Activated naive CD4-positive, alpha-beta T cell treated with Interleukin-2 at 50 U/mL for 16 hours (primary cell): ENCODE measurements around the gene NKAIN2.

Experiments
- DNase-seq: peaks from one replicate; pipeline ENCODE4 v3.0.0-alpha.2; 2020

The NKAIN2 gene

GRCh38 chr6:124053315-124053714, 249.7 kb downstream of the NKAIN2 start:
- no peak for DNase-seq

- no peak for DNase-seq
Measured at GRCh38 chr6:124054034-124054433, 250.4 kb downstream of the NKAIN2 start.

GRCh38 chr6:124055395-124055794, 251.7 kb downstream of the NKAIN2 start:
- no peak for DNase-seq

GRCh38 chr6:124055963-124056362, 252.3 kb downstream of the NKAIN2 start:
- no peak for DNase-seq

GRCh38 chr6:124056407-124057334, 253.0 kb downstream of the NKAIN2 start:
- no peak for DNase-seq

- no peak for DNase-seq
Measured at GRCh38 chr6:124057461-124057860, 253.8 kb downstream of the NKAIN2 start.

- no peak for DNase-seq
Measured at GRCh38 chr6:124064317-124065113, 260.9 kb downstream of the NKAIN2 start.

GRCh38 chr6:124066269-124066668, 262.6 kb downstream of the NKAIN2 start:
- DNase-seq: no peak

- DNase-seq: no peak
Measured at GRCh38 chr6:124066946-124067552, 263.4 kb downstream of the NKAIN2 start.

- DNase-seq: no peak
Measured at GRCh38 chr6:124069230-124069950, 265.7 kb downstream of the NKAIN2 start.

GRCh38 chr6:124073021-124073420, 269.4 kb downstream of the NKAIN2 start:
- no peak for DNase-seq

- no peak for DNase-seq
Measured at GRCh38 chr6:124073820-124074587, 270.3 kb downstream of the NKAIN2 start.

GRCh38 chr6:124074606-124075005, 270.9 kb downstream of the NKAIN2 start:
- no peak for DNase-seq

GRCh38 chr6:124076336-124077048, 272.8 kb downstream of the NKAIN2 start:
- no peak for DNase-seq

GRCh38 chr6:124078169-124078568, 274.5 kb downstream of the NKAIN2 start:
- DNase-seq: no peak

GRCh38 chr6:124080483-124080882, 276.8 kb downstream of the NKAIN2 start:
- no peak for DNase-seq

GRCh38 chr6:124090491-124090890, 286.8 kb downstream of the NKAIN2 start:
- no peak for DNase-seq

- no peak for DNase-seq
Measured at GRCh38 chr6:124099520-124099919, 295.9 kb downstream of the NKAIN2 start.

- DNase-seq: no peak
Measured at GRCh38 chr6:124110514-124110913, 306.8 kb downstream of the NKAIN2 start.

- no peak for DNase-seq
Measured at GRCh38 chr6:124119596-124119995, 315.9 kb downstream of the NKAIN2 start.

GRCh38 chr6:124123617-124124209, 320.0 kb downstream of the NKAIN2 start:
- DNase-seq: no peak
